Measurements from ENCODE around the gene ZNF557. TPM values are rescaled to one million over a fixed set of nuclear protein-coding genes. Genes with fewer than 3 reads are reported as not detected.
"Not testable (repeated sequence)": the region's sequence is repeated elsewhere in the genome, so short reads cannot be mapped to it uniquely, and the experiment has no call there.

ZNF557 gene
- total RNA-seq, result 4.5 and 8.2 TPM in 2 replicates

DNA sequence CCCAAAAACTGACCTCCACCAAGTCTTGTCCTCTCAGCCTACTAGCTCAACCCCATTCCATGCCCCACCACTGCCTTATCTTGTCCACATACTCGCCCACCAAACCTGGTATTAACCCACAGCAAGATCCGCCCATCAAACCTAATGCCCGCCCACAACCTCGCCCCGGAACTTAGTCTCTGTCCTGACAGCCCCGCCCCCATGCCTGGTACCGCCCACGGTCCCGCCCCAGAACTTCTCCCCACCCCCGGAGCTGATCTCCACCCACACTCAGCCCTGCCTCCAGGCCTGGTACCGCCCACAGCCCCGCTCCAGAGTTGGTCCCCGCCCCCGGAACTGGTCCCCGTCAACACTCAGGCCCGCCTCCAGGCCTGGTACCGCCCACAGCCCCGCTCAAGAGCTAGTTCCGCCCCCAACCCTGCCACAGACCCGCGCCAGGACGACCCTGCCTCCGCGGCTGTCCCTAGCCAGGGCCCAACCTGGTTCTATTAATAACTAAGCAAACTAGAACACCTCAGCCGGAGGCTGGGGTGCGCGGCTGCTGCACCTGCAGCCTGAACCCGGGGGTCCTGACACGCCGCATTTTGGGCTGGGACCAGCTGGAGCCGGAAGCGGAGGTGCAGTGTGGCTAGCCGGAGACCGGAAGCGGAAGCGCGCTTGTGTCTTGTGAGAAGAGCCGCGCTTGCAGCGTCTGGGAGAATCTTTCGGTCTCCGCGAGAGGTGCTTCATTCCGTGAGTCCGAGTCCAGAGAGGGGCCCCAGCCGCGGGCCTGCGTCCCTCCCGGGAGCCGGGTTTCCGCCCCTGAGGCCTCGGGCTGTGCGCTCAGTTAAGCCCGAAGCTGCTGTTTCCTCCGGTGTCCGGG lies at the start of gene ZNF557:
ZNF557 (plus strand) TSS at position 662 of the 862 bp plus-strand sequence. CDS start 5,372 bp downstream, outside the sequence.
- DNase-seq (ENCODE audit: extremely low read depth, low read depth, low spot score), result peak; percentile 61

DNA sequence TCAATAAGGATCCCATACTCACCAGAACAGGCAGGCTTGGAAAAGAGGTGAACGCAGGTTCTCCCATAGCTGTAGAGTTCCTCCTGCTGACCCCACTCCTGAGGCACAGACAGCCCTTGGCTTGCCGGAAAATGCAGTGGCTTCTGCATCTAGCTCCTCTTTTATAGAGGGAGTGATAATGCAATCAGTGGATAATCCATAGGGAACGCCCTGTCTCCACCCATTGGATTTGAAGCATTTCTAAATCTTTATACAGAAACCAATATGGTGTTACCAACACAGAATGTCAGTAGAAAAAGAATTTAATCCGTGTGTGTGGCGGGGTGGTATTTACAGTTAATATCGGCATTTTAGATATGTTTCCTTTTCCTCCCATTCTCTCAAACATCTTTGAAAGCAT lies 48.2 kb upstream of the ZNF557 start, which contains the start of gene MBD3L2B:
MBD3L2B (minus strand) TSS at position 101 of the 400 bp plus-strand sequence; CDS start at position 67, 34 bp downstream.
- DNase-seq (ENCODE audit: extremely low read depth, low read depth, low spot score), result not testable (repeated sequence)

DNA sequence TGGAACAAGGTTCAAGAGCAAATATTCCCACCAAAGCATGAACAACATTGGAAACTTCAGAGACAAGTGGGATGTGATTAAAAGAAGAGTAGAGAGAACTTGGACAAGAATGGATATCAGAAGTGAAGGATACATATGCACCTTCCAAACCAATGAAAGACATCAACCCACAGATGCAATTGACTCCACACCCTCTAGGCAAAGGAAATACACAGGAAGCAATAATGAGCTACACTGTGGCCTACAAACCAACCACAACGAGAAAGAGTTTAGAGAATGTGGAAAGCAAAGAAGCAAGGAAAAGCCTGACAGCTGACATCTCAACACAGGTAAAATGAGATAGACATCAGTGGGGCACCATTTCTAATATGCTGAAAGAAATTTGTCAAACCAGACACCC lies 40.7 kb upstream of the ZNF557 start:
- DNase-seq (ENCODE audit: extremely low read depth, low read depth, low spot score), result not testable (repeated sequence)

DNA sequence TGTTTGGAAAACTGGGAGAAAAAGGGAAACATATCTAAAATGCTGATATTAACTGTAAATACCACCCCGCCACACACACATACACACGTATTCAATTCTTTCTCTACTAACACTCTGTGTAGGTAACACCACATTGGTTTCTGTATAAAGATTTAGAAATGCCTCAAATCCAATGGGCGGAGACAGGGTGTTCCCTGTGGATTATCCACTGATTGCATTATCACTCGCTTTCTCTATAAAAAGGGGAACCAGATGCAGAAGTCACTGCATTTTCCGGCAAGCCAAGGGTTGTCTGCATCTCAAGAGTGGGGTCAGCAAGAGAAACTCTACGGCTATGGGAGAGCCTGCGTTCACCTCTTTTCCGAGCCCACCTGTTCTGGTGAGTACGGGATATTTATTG lies 39.2 kb upstream of the ZNF557 start, which contains the start of gene MBD3L5:
MBD3L5 (plus strand) TSS at position 301 of the 400 bp plus-strand sequence; CDS start at position 335, 34 bp downstream.
- DNase-seq (ENCODE audit: extremely low read depth, low read depth, low spot score), result not testable (repeated sequence)

DNA sequence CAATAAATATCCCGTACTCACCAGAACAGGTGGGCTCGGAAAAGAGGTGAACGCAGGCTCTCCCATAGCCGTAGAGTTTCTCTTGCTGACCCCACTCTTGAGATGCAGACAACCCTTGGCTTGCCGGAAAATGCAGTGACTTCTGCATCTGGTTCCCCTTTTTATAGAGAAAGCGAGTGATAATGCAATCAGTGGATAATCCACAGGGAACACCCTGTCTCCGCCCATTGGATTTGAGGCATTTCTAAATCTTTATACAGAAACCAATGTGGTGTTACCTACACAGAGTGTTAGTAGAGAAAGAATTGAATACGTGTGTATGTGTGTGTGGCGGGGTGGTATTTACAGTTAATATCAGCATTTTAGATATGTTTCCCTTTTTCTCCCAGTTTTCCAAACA lies 29.4 kb upstream of the ZNF557 start, which contains the start of gene MBD3L4:
MBD3L4 (minus strand) TSS at position 101 of the 400 bp plus-strand sequence; CDS start at position 66, 35 bp downstream.
- DNase-seq (ENCODE audit: extremely low read depth, low read depth, low spot score), result not testable (repeated sequence)

DNA sequence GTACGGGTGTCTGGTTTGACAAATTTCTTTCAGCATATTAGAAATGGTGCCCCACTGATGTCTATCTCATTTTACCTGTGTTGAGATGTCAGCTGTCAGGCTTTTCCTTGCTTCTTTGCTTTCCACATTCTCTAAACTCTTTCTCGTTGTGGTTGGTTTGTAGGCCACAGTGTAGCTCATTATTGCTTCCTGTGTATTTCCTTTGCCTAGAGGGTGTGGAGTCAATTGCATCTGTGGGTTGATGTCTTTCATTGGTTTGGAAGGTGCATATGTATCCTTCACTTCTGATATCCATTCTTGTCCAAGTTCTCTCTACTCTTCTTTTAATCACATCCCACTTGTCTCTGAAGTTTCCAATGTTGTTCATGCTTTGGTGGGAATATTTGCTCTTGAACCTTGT lies 27.9 kb upstream of the ZNF557 start:
- not testable (repeated sequence) for DNase-seq (ENCODE audit: extremely low read depth, low read depth, low spot score)

DNA sequence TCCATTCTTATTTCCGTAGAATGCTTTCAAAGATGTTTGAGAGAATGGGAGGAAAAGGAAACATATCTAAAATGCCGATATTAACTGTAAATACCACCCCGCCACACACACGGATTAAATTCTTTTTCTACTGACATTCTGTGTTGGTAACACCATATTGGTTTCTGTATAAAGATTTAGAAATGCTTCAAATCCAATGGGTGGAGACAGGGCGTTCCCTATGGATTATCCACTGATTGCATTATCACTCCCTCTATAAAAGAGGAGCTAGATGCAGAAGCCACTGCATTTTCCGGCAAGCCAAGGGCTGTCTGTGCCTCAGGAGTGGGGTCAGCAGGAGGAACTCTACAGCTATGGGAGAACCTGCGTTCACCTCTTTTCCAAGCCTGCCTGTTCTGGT lies 20.5 kb upstream of the ZNF557 start, which contains the start of gene MBD3L2:
MBD3L2 (plus strand) TSS at position 301 of the 400 bp plus-strand sequence; CDS start at position 354, 53 bp downstream.
- not testable (repeated sequence) for DNase-seq (ENCODE audit: extremely low read depth, low read depth, low spot score)

DNA sequence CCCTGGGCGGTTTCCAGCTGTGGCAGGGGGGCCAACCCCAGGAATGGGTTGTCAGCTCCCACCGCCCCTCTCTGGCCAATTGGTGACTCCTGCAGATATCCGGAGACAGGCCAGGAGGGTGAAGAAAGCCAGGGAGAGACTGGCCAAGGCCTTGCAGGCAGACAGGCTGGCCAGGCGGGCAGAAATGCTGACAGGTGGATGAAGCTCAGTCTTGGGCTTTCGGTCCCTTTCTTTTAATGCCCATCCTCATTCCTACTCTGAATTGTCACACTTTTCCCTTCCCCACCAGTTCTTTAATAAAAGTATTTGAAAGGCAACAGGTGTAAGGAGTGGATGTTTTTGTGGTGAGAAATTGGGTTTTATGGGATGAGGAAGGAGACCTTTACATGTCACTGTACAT lies 18.1 kb upstream of the ZNF557 start:
- not testable (repeated sequence) for DNase-seq (ENCODE audit: extremely low read depth, low read depth, low spot score)

DNA sequence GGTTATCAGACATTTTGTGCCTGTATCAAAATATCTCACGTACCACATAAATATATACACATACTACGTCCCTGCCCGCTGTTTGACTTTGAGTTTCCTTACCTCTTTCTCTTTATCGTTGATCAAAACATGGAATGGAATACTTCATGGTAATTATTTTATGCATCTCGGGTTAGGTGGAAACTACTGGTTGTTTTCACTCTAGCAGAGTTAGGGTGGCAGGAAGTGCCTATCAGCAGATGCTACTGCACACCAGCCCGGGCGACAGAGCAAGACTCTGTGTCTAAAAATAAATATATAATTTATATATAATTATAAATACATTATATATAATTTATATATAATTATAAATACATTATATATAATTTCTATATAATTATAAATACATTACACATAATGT lies 16.6 kb upstream of the ZNF557 start:
- DNase-seq (ENCODE audit: extremely low read depth, low read depth, low spot score), result not testable (repeated sequence)

DNA sequence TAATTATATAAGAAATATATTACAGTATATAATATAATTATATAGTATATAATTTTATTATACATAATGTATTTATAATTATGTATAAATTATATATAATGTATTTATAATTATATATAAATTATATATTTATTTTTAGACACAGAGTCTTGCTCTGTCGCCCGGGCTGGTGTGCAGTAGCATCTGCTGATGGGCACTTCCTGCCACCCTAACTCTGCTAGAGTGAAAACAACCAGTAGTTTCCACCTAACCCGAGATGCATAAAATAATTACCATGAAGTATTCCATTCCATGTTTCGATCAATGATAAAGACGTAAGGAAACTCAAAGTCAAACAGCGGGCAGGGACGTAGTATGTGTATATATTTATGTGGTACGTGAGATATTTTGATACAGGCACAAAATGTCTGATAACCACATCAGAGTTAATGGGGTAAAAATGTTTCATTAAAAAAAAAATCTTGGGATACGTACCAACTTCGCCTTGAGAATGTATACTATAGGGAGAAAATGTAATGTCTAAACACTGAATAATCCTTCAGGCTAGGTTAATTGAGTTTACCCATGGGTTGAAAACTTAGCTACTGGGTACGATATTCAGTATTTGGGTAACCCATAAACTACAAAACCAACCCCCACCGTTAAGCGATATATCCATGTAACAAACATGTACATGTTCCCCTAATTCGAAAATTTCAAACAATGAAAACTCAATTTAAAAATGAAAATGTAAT lies 14.7 kb upstream of the ZNF557 start:
- DNase-seq (ENCODE audit: extremely low read depth, low read depth, low spot score), result not testable (repeated sequence)

DNA sequence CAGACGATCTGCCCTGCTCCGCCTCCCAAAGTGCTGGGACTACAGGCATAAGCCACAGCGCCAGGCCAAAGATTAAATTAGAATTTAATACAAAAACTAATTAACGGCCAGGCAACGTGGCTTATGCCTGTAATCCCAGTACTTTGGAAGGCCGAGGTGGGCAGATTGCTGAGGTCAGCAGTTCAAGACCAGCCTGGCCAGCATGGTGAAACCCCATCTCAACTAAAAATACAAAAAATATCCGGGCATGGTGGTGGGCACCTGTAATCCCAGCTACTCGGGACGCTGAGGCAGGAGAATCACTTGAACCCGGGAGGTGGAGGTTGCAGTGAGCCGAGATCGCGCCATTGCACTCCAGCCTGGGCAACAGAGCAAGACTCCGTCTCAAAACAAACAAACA lies 13.8 kb upstream of the ZNF557 start:
- not testable (repeated sequence) for DNase-seq (ENCODE audit: extremely low read depth, low read depth, low spot score)

DNA sequence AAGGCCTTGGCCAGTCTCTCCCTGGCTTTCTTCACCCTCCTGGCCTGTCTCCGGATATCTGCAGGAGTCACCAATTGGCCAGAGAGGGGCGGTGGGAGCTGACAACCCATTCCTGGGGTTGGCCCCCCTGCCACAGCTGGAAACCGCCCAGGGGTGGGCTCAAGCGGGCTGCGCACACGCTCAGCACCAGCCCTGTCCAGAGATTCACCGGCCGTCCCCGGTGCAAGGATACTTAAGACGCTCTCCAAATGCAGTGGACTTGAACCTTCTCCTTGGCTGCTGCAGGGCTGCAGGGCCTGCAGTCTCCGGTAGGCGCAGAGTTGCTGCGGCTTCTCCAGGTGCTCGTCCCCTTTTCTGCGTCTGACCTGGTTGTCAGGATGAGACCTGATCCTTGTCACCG lies 13.1 kb upstream of the ZNF557 start:
- DNase-seq (ENCODE audit: extremely low read depth, low read depth, low spot score), result not testable (repeated sequence)

DNA sequence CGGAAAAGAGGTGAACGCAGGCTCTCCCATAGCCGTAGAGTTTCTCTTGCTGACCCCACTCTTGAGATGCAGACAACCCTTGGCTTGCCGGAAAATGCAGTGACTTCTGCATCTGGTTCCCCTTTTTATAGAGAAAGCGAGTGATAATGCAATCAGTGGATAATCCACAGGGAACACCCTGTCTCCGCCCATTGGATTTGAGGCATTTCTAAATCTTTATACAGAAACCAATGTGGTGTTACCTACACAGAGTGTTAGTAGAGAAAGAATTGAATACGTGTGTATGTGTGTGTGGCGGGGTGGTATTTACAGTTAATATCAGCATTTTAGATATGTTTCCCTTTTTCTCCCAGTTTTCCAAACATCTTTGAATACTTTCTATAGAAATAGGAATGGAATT lies 10.9 kb upstream of the ZNF557 start, which contains the start of gene MBD3L3:
MBD3L3 (minus strand) TSS at position 101 of the 400 bp plus-strand sequence; CDS start at position 30, 71 bp downstream.
- DNase-seq (ENCODE audit: extremely low read depth, low read depth, low spot score), result not testable (repeated sequence)

DNA sequence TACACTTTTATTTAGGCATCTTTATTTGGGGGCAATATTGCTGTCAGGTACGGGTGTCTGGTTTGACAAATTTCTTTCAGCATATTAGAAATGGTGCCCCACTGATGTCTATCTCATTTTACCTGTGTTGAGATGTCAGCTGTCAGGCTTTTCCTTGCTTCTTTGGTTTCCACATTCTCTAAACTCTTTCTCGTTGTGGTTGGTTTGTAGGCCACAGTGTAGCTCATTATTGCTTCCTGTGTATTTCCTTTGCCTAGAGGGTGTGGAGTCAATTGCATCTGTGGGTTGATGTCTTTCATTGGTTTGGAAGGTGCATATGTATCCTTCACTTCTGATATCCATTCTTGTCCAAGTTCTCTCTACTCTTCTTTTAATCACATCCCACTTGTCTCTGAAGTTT lies 9.5 kb upstream of the ZNF557 start:
- DNase-seq (ENCODE audit: extremely low read depth, low read depth, low spot score), result not testable (repeated sequence)

DNA sequence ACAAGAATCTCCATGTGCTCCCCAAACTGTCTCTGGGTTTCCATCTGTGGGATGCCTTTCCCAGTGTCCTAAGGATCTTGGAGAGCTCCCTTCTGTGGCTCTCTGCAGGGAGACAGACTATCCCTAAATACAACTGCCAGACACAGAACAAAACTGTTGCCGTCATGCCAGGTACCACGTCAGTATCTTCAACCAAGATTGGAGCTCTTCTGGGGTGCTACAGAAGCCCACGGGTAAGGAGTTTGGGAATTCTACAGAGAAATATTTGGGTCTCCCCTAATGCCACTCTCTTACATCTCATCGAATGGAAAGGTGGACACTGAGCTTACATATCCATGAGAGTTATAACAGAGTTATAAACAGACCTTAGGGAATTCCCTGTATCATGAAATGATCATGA lies 6.2 kb upstream of the ZNF557 start:
- DNase-seq (ENCODE audit: extremely low read depth, low read depth, low spot score), result no peak

DNA sequence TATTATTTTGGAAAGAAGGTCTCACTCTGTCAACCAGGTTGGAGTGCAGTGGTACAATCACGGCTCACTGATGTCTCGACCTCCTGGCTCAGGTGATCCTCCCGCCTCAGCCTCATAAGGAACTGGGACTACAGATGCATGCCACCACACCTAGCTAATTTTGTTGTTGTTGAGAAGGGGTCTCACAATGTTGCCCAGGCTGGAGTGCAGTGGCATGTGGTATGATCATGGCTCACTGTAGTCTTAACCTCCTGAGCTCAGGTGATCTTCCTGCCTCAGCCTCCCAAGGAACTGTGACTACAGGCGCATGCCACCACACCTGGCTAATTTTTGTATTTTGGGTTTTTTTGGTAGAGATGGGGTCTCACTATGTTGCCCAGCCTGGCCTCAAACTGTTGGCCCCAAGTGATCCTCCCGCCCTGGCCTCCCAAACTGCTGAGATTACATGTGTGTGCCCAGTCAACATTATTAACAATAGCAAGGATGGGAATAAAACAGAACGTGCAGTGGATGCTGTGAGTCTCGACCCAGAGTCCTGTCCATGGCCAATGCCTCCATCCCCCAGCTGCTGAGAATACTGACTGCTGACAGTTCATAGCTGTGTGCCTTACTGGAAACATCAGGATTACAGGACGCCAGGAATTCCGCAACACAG lies 5.6 kb upstream of the ZNF557 start:
- DNase-seq (ENCODE audit: extremely low read depth, low read depth, low spot score), result no peak

DNA sequence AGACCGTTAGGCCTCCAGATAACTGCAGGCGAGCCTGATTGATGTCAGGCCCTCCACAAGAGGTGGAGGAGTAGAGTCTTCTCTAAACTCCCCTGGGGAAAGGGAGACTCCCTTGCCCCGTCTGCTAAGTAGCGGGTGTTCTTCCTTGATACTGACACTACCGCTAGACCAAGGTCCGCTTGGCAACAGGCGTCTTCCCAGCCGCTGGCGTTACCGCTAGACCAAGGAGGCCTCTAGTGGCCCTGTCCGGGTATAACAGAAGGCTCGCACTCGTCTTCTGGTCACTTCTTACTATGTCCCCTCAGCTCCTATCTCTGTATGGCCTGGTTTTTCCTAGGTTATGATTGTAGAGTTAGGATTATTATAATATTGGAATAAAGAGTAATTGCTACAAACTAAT lies 2.4 kb upstream of the ZNF557 start:
- DNase-seq (ENCODE audit: extremely low read depth, low read depth, low spot score), result not testable (repeated sequence)

DNA sequence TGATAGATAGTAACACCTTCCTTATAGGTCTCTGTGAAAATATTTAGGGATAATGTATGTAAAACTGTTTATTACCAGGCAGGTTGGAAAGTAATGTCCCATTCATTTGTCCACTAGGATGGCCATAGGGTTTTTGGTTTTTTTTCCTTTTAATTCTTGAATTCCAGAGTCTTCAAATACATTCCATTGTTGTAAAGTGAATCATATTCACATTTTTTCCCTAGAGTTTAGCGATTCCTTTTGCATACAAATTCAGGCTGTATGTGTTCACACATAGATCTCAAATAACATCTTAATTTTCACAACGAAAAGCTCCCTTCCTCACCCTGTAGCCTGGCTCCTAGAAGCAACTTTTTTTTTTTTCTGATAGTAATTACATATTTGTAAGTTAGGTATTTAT lies 1.8 kb upstream of the ZNF557 start:
- no peak for DNase-seq (ENCODE audit: extremely low read depth, low read depth, low spot score)

DNA sequence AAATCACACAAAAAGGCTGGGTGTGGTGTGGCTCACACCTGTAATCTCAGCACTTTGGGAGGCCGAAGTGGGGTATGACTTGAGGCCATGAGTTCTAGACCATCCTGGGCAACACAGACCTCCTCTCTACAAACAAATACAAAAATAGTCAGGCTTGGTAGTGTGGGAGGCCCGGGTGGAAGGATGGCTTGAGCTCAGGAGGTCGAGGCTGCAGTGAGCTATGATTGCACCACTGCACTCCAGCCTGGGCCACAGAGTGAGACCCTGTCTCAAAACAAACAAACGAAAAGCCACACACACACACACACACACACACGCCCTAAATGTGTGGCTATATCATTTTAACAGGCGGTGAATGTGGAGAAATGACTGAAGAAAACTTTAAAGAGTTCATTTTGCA lies 904 bp upstream of the ZNF557 start:
- no peak for DNase-seq (ENCODE audit: extremely low read depth, low read depth, low spot score)

DNA sequence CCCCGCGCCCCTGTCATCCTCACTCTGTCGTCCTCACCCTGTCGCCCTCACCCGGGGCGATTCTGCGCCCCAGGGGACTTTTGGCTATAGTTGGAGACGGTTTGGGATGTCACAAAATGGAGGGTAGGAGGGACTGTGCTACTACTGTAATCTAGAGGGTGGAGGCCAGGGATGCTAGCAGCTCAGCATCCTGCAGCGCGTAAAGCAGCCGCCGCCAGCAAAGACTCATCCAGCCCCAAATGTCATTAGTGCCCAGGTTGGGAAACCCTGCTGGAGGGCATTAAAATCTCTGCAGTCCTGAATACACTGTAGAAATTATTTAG lies 362 bp downstream of the ZNF557 start:
- no peak for DNase-seq (ENCODE audit: extremely low read depth, low read depth, low spot score)

DNA sequence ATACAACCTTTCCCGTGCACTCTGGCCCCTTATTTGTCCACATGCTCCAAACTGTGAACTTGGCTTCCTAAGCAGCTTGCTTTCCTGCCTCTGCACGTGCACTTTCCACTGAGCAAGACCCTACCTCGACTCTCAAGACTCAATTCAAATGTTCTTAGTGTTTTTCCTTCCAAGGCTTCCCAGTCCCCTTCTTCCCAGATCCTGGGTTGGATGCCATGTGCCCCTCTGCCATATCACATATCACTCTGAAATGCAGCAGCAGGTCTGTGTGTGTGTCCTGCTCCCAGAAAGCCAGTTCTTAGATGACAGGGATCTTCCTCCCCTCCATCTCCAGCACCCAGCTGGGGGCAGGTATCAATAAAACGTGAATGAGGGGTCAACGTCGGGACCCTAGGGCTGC lies 3.0 kb downstream of the ZNF557 start:
- DNase-seq (ENCODE audit: extremely low read depth, low read depth, low spot score), result no peak

Measured in glomerular endothelial cell (primary cell).